Lower leg skin (tissue), 4 donors: ENCODE measurements around the gene ZNF318. TPM values are rescaled to one million over a fixed set of nuclear protein-coding genes. Genes with fewer than 3 reads are reported as not detected.

Source experiments
- DNase-seq, 2 donors: peaks; one replicate each; pipeline ENCODE4 v3.0.0-alpha.2; 2019; ENCODE audit warnings: low spot score in 2 of 2
- H3K4me3 ChIP-seq: fragments of 200-600 bp; sonication (generic); 2 replicates; pipeline ENCODE4 v1.5.1; 2017; ENCODE audit warnings: mild to moderate bottlenecking, low read depth; ENCODE audit not compliant: poor library complexity, severe bottlenecking
- POLR2A ChIP-seq, 2 donors: fragments of 450-650 bp; IDR thresholded peaks; one replicate each; pipeline ENCODE4 v1.6.1; 2016 to 2017; ENCODE audit warnings: antibody characterized with exemption in 2 of 2, mild to moderate bottlenecking in 1 of 2, moderate library complexity in 1 of 2
- WGBS, 2 donors: methylation state at CpG; one replicate each; pipeline ENCODE4 v1.1.5; 2018; 5-methylcytosine and 5-hydroxymethylcytosine counted together
- intact Hi-C: fragments of 100-400 bp; cut with DNase I; formaldehyde crosslinking; loops from one replicate; pipeline ENCODE4 v1.15.0; 2023; ENCODE audit warnings: low total_unique reads
- total RNA-seq, 4 donors: library from RNA; depleted of rRNA; stranded (reverse); fragments of >200 nt; gene quantifications; one replicate each; pipeline ENCODE4 v1.1.0, GENCODE V29; 2016
- TF ChIP-seq, protein P1 (sequence below), 3 donors: fragments of 450-650 bp; IDR thresholded peaks; one replicate each; pipeline ENCODE4 v1.5.1; 2016; ENCODE audit warnings: antibody characterized with exemption in 3 of 3, mild to moderate bottlenecking in 3 of 3, moderate library complexity in 2 of 3

ZNF318 gene
- total RNA-seq, 4 donors from 2014 or later, result 9.6 to 22.9 (median 18.1) TPM

DNA sequence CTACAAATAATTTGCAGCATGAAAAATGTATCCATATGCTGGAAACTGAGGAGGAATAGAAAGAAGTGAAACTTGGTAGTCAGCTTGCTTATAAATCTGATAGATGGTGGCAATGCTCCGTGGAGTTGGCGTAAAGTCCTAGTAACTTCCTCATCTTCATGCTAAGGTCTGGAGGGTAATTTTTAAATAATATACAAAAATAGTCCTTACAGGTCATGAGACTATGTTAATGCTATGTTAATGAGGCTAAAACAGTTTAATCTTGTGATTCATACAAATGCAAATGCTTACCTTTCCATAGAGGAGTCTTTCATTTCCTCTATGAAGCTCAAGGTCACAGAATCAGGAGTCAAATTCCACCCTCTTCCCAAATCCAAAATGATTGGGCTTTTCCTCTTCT lies 51.4 kb downstream of the ZNF318 start:
- intact Hi-C loops, result no loop called here
- no peak for TF ChIP-seq POLR2A (IDR thresholded peaks at IDR 0.05)
- no peak overlapping the region for H3K4me3 ChIP-seq
- WGBS, 2 donors, result 86 to 92% methylated on average over 2 of the region's 2 CpGs
- no peak for DNase-seq

DNA sequence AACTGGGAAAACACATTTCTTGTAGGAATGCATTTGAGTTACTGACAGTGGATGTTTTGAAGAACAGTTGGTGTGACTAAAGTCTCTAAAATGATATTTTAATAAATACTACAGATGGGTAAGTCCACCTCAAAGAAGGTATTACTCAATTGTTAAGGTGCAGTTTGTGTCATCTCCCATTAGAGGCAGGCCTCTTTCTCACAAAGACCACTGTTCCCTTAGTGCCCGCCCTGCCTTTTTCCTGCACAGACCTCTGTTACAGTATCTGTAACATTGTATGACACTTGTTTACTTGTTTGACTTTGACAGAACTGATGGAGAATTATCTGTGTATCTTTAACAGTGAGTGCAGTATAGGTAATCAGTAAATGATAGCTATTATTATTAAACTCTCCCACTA lies 55.6 kb downstream of the ZNF318 start:
- no peak for TF ChIP-seq POLR2A (IDR thresholded peaks at IDR 0.05)
- TF ChIP-seq, protein P1, sequence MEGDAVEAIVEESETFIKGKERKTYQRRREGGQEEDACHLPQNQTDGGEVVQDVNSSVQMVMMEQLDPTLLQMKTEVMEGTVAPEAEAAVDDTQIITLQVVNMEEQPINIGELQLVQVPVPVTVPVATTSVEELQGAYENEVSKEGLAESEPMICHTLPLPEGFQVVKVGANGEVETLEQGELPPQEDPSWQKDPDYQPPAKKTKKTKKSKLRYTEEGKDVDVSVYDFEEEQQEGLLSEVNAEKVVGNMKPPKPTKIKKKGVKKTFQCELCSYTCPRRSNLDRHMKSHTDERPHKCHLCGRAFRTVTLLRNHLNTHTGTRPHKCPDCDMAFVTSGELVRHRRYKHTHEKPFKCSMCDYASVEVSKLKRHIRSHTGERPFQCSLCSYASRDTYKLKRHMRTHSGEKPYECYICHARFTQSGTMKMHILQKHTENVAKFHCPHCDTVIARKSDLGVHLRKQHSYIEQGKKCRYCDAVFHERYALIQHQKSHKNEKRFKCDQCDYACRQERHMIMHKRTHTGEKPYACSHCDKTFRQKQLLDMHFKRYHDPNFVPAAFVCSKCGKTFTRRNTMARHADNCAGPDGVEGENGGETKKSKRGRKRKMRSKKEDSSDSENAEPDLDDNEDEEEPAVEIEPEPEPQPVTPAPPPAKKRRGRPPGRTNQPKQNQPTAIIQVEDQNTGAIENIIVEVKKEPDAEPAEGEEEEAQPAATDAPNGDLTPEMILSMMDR (IDR thresholded peaks at IDR 0.05), result no peak
- intact Hi-C loops, result no loop called here
- no peak overlapping the region for H3K4me3 ChIP-seq
- DNase-seq, result no peak
- 92 to 95% methylated on average over 1 of the region's 1 CpG for WGBS, 2 donors

DNA sequence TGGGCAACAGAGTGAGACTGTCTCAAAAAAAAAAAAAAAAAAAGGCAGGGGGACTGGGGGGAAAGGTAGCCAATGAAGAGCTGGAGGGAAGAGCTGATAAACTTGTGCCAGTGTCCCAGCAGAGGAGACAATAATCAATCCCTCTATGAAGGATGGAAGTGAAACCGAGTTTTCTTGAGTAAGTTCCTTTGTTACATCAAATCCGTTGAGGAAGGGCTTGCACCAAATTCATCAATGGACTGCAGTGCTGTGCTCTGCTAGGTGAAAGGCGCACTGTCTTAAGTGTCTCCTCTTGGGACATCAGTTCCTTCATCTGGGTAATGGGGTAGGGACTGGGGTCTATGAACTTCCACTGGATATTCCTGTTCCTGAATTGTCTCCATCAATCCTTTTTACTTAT lies 57.8 kb downstream of the ZNF318 start:
- DNase-seq, result no peak
- intact Hi-C loops, result no loop called here
- no peak for TF ChIP-seq POLR2A (IDR thresholded peaks at IDR 0.05)
- TF ChIP-seq, protein P1 (IDR thresholded peaks at IDR 0.05), result no peak
- H3K4me3 ChIP-seq, result no peak overlapping the region
- 78 to 85% methylated on average over 3 of the region's 3 CpGs for WGBS, 2 donors

DNA sequence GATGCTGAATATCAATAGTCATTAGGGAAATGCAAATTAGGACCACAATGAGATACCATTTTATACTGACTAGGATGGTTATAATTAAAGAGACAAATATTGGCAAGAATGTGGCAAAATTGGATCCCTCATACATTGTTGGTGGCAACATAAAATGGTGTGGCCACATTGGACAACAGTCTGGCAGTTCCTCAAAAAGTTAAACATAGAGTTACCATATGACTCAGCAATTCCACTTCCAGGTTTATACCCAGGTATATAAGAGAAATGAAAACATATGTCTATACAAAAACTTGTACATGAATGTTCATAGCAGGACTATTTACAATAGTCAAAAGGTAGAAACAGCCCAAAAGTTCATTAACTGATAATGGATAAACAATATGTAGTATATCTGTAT lies 58.8 kb downstream of the ZNF318 start:
- intact Hi-C loops, result no loop called here
- no peak for DNase-seq
- TF ChIP-seq POLR2A (IDR thresholded peaks at IDR 0.05), result no peak
- TF ChIP-seq, protein P1 (IDR thresholded peaks at IDR 0.05), result no peak
- no peak overlapping the region for H3K4me3 ChIP-seq

DNA sequence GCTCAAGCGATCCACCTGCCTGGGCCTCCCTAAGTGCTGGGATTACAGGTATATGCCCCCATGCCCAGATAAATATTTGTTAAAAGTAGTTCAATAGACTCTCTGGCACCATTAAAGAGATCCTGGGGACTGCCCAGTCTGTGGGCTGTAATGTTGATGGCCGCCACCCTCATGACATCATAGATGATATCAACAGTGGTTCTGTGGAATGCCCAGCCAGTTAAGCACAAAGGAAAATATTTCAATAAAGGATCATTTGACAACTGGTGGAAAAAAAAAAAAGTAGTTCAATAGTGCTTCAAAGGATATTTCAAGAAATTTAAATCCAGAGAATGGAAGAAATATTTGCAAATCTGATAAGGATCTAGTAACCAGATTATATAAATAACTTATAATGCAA lies 59.3 kb downstream of the ZNF318 start:
- intact Hi-C loops, result no loop called here
- WGBS, 2 donors, result 98 to 100% methylated on average over 2 of the region's 2 CpGs
- TF ChIP-seq POLR2A (IDR thresholded peaks at IDR 0.05), result no peak
- TF ChIP-seq, protein P1 (IDR thresholded peaks at IDR 0.05), result no peak
- H3K4me3 ChIP-seq, result no peak overlapping the region
- no peak for DNase-seq

DNA sequence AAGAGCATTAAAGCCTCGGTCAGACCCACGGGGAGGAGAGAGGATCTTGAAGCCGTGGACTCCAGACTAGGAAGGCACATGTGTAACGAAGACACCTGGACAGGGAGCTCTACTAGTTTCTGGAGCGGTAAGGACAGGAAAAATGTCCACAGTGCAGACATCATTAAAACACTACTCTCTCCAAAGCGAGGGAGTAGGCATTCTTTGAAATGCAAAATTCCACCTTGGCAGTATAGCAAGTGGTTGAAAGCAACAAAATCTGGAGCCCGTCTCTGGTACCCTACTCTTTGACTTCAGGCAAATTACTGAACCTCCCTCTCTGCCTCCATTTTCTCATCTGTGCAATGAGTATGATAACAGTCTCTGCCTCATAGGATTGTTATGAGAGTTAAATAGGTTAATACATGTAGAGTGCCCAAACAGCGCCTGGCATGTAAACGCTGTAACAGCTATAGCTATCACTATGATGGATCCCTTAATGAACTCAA lies 60.4 kb downstream of the ZNF318 start:
- TF ChIP-seq, protein P1 (IDR thresholded peaks at IDR 0.05), result no peak
- no peak for TF ChIP-seq POLR2A (IDR thresholded peaks at IDR 0.05)
- intact Hi-C loops, result no loop called here
- no peak for DNase-seq
- 31 to 36% methylated on average over 9 of the region's 9 CpGs for WGBS, 2 donors
- no peak overlapping the region for H3K4me3 ChIP-seq
